Ramos (cell line): Measurements from ENCODE around the gene ERMAP.
"Not testable (repeated sequence)": the region's sequence is repeated elsewhere in the genome, so short reads cannot be mapped to it uniquely, and the experiment has no call there.

Experiments used
- in situ Hi-C: fragments of 300-500 bp; cut with MboI; formaldehyde crosslinking; loops from one replicate; pipeline ENCODE4 v1.14.3; 2022; ENCODE audit warnings: low sequenced_read_pairs; ENCODE audit not compliant: unreplicated experiment

ERMAP gene

DNA sequence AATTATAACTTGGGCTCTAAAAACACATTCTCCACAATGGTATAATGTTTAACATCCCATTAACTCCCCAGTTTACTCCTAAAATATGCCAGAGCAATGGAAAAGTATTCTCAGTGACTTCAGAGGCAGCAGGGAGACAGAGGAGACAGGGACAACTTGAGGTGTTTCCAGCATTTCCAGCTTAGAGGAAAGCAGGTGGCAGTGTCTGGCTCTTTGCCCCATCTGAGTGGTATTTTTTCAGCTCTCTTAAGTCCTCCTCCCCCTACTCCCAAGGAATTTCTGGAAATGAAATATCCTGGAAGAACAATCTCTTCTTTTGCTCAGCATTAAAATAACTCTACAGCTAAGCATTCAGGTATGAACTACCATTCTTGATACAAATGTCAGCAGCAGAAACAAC, 10.8 kb upstream of the ERMAP start:
- in situ Hi-C loops = no loop called here

DNA sequence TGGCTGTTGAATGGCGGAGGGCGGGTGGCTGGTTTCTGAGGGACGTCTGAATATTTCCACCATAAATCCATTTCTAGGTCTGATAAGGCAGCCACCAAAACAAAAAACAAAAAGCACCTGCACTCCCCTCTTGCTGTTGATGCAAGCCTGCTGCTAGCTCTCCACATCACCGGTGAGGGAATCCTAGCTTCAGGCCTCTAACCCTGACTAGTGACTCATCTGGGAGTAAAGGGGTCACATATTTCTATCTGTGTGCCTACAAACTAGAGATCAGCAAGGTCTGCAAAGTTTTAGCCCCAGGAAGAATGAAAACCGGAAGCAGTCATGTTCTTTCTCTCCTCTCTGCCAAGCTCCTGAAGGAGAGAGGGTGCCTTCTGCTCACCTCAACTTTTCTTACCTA, 10.3 kb upstream of the ERMAP start:
- in situ Hi-C loops = no loop called here

DNA sequence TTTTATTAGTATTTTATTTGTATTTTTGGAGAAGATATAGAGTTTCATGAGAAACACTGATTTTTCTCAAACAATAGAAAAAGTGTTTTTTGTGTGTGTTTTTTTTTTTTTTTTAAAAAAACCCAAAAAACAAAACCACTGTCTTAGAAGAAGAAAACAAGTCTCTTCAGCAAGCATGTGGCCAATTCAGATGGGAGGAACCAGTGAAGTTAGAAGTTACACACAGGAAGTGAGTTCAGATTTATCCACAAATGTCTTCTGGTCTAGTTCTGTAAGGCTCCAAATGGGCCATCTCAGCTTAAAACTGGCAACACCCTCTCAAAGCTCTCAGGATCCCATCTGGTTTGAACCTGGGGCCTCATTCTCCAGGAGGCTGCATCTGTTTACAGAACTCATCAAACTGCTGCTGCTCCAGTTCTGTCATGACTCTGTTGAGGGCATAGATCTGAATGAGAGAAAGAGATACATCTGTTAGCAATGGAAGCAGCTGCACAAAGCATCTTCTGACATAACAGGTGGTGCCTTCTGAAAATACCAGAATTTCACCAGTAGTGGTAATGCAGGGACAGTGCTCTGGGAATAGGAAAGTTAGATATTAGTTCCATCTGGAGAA, 9.8 kb upstream of the ERMAP start:
- in situ Hi-C loops = no loop called here

DNA sequence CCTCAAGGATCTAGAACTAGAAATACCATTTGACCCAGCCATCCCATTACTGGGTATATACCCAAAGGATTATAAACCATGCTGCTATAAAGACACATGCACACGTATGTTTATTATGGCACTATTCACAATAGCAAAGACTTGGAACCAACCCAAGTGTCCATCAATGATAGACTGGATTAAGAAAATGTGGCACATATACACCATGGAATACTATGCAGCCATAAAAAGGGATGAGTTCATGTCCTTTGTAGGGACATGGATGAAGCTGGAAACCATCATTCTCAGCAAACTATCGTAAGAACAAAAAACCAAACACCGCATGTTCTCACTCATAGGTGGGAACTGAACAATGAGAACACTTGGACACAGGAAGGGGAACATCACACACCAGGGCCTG, 2.1 kb upstream of the ERMAP start:
- in situ Hi-C loops = not testable (repeated sequence)

DNA sequence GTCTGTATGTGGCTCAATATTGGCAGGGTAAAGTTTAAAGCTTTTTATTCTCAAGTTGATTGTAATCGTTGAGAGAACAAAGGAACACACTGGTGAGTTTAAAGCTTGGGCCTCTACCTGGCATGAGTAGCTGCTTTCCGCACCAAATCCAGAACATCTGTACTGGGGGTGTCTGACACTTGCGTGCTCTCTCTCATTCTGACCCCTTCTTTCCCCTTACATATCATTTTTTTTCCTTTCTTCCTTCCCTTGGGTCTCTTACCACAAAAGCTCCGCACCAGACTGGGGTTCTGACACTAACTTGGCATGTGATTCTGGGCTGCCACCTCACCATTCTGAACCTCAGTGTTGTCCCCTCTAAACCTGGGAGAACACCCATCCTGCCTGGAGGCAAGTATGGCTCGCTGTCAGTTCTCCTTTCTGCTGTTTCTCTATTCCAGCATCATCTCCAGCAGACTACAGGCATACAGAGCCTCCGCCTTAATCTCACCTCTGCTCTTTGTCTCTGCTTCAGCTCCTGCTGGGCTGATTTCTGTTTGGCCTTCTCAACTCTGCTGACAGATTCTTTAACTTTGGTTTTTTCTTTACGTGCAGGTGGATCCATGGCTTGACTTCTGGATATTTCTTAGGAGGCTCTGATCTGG, 859 bp upstream of the ERMAP start:
- in situ Hi-C loops = no loop called here

DNA sequence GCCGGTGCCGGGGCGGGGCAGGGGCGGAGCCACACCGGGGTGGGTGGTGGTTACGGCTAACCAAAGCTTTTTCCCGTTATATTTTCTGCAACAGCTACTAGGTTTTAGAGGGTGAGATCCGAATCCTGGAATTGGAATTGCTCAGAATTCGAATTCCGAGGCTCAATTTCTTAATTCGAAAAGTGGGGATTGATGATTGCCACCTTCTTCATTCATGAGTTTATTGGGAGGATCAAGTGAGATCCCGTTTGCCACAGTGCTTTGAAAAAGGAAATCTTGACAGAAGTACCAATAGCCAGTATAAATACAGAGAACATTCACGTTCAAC, 482 bp downstream of the ERMAP start:
- in situ Hi-C loops = no loop called here

DNA sequence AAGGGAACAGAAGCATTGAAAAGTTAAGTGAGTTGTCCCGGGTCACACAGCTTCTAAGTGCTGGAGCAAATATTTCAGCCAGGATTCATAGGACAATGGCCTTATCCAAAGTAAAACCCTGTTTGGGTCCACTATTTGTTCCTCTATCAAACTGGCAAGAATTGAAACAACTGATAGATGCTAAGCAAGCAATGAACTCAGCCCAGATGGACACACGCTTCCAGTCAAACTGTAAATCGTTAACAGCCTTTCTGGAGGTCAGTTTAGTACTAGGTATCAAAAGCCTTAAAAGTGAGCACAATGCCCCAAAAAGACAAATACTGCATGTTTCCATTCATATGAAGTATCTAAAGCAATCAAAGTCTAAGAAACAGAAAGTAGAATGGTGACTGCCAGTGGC, 1.1 kb downstream of the ERMAP start:
- in situ Hi-C loops = no loop called here

DNA sequence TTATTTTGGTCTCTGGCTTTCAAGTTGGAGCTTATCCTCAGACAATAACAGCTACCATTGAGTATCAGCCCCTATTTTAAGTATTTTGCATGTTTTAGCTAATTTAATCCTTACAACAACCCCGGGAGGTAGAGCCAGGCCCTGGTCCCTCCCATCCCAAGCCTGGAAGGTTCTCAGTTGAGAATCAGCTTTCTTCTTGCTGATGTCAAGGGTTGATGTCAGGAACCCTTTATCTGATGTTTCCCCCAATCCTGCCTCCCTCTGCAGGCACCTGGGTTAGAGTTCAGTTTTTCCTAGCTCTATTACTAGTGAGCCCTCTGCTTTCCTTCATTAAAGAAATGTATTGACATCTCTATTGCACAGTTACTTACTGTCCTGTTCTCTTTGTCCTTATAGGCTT, 3.9 kb downstream of the ERMAP start:
- in situ Hi-C loops = no loop called here

DNA sequence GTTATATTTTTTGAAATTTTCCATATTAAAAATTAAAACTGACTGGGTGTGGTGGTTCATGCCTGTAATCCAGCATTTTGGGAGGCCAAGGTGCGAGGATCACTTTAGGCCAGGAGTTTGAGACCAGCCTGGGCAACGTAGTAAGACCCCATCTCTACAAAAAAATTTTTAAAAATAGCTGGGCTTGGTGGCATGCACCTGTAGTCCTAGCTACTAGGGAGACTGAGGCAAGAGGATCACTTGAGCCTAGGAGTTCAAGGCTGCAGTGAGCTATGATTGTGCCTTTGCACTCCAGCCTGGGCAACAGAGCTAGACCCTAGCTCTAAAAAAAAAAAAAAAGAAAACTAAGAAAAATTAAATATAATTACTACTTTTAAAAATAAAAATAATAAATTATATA, 4.8 kb downstream of the ERMAP start:
- in situ Hi-C loops = no loop called here

DNA sequence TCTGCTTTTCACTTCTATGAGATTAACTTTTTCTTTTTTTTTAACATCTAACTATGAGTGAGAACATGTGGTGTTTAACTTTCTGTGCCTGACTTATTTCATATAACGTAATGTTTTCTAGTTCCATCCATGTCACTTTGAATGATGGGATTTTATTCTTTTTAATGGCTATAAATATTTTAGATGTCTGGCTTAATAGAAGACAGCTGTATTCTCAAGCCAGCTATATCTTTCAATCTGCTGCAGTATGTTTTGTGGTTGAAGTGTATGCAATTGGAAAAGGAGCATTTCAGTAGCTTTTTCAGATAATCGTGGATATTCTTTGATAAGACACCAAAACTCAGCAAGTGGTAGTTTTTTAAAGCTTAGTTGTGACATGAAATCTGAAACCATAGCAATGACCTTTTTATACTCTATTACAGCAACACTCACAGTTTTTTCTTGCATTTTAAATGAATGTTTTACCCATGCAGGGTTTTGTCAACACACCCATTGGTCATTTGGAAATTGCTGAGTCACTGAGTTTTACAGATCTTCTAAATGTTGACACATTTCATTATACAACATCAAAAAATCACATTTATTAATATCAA, 6.0 kb downstream of the ERMAP start:
- in situ Hi-C loops = no loop called here

DNA sequence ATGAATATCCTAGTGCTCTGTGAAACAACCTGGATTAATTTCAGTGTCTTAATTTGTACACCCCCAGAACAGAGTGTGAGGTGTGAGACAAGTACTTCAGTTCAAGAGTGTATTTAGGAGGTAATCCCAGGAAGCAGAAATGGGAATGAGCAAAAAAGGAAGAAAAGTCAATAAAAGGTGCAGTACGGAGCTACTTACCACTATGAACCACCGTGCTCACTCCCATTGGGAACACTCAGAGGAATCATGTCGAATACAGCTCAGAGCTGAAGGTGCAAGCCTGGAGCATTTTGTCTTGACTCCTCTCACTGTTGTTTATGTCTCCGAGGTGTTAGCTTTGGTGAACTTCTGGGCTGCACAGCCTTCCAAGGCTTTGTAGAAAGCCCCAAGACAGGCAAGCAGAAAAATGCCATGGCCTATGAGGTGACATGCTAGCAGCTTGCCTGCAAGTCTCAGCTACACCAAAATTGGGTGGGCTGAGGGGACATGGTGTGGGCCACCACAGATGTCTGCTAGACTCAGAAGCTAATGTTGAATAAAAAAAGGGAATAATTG, 7.6 kb downstream of the ERMAP start:
- in situ Hi-C loops = no loop called here

DNA sequence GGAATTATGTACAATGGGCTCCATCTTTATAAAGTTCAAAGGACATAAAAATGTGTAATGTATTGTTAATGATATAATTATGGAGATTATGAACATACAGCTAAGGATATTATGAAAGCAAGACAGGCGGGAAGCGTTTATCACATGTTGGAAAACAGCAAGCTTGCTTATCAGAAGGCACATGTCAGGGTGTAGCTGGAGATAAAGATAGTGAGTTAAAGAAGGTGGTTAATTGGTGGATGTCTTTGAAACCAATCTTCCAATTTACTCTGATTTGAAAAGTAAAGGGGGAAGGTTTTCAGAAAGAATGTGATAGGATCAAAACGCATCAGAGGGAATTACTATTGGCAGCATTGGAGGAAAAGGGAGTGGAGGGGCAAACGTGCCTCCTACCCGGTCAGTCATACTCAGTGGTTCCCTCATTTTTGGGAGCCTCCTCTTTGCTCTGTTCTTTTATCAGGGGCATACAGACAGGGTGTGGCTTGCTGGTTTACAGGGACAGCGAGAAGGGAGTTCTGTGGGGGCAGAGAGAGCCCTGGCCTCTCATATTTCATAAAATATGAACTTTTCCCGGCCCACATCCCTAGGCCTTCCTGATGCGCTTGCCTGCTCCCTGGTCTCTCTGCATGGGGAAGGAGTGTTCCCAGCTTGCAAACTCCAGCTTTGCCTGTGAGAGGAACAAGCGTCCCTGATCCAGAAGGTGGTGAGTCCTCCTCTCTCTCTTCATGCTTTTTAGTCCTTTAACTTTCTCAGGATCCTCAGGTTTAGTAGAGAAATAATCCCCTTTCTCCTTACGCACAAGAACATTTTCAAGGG, 8.3 kb downstream of the ERMAP start:
- in situ Hi-C loops = no loop called here

DNA sequence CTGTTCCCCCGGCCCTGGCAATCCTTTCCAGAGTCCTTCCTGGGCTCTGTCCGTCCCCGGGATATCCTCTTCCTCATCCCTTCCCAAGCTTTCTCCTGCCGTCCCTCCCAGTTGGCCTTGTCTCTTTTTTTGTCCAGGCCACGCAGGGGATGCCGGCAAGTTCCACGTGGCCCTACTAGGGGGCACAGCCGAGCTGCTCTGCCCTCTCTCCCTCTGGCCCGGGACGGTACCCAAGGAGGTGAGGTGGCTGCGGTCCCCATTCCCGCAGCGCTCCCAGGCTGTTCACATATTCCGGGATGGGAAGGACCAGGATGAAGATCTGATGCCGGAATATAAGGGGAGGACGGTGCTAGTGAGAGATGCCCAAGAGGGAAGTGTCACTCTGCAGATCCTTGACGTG, 13.7 kb downstream of the ERMAP start:
- in situ Hi-C loops = no loop called here

DNA sequence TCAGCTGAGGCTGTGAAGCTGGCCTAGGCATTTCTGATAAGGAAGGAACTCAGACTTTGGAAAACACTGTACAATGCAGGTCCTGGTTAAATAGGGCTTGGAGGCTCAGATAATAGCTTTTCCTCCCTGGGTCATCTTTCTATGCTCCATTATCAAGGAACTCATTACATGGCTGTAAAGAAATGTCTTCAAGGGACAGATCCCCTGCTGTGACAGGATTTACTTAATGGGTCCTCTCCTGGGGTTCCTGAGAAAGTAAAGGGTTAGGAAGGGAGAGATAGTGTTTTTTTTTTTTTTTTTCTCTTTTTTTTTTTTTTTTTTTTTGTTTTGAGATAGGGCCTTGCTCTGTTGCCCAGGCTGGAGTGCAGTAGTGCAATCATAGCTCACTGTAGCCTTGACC, 14.4 kb downstream of the ERMAP start:
- in situ Hi-C loops = no loop called here

DNA sequence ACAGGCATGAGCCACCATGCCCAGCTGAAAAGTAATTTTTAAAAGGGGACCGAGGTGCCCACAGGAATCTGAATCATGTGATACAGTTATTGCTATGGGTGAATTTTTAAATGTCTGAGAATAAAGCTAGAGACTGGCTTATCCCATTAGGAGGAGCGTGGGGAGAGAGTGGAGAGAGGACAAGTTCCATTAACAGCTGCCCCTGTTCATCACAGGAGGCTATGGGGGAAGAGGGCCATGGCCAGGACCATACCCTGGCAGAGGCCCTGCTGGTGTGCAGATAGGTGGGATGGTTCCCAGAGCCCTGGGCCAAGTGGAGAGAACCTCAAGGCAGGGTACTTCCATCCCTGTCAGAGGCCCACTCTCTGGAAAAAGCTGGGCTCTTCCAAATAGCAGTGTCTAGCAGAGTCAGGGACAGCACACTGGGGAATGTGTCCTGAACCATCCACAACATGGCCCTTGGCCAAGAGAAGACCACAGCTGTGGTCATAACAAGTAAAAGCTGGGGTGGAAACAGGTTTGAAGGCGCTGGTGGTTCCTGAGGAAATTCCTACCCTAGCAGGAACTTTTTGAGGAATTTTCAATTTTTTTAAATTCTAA, 15.8 kb downstream of the ERMAP start:
- in situ Hi-C loops = no loop called here

DNA sequence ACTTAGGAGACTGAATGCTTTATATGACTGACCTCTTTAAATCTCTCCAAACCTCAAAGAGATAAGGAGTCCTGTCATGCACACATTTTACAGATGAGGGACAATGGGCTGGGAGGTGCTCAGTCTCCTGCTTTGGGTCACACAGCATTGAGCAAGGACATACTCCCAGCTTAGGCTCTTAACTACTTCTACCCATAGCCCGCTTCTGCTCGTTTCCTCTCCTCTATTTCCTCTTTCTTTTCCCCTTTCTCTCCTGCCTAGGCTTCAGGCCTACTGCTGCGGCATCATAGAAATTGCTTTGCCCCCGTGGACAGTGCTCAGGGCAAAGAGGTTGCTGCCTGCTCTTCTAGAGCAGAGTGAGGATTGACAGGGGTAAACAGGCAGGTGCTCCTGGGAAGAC, 17.1 kb downstream of the ERMAP start:
- in situ Hi-C loops = no loop called here

DNA sequence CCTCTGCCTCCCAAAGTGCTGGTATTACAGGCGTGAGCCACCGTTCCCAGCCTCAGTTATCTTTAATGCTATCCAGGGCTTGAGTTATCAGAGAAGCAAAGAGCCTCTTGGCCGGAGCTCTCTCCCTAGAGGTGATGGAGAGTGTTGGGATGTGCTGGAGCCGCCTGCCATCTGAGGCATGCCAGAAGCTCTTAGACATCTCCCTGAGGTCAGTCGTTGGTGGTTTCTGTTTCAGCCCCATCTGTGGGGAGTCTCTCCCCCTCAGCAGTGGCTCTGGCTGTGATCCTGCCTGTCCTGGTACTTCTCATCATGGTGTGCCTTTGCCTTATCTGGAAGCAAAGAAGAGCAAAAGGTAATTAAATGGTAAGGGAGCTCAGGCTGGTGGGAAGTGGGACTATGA, 17.9 kb downstream of the ERMAP start:
- in situ Hi-C loops = no loop called here

DNA sequence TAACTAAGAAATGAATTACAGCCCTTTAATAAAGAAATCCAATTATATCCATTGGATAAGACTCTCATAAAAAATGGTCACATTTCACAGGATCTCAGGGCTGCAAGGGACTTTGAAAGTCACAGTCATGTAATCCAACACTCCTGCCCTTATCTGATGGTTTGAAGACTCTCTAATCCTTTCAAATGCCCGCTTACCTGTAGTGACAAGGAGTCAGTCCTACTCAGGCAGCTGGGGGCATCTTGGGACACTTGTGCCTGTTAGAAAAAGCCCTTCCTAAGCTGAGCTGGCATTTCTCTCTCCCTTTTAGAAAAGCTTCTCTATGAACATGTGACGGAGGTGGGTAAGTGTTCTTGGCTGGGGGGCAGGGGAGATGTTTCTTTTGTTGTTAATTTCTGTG, 18.5 kb downstream of the ERMAP start:
- in situ Hi-C loops = no loop called here

DNA sequence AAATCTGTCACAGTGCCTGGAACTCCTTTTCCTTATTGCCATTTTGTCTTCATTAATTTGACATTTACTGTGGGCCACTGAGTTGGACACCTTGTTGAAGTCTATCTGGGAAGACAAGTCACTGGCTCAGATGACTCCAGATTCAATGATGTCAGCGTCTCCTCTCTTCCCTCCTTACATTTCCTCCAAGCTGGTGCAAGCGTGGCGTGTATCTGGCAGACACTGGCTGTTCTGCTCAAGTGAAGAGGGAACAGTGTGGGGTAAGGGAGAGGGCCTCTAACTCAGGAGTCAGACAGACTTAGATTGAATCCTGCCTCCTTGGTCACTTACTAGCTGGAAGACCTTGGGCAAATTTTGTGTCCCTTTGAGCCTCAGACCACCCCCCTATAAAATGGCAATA, 20.8 kb downstream of the ERMAP start:
- in situ Hi-C loops = no loop called here

DNA sequence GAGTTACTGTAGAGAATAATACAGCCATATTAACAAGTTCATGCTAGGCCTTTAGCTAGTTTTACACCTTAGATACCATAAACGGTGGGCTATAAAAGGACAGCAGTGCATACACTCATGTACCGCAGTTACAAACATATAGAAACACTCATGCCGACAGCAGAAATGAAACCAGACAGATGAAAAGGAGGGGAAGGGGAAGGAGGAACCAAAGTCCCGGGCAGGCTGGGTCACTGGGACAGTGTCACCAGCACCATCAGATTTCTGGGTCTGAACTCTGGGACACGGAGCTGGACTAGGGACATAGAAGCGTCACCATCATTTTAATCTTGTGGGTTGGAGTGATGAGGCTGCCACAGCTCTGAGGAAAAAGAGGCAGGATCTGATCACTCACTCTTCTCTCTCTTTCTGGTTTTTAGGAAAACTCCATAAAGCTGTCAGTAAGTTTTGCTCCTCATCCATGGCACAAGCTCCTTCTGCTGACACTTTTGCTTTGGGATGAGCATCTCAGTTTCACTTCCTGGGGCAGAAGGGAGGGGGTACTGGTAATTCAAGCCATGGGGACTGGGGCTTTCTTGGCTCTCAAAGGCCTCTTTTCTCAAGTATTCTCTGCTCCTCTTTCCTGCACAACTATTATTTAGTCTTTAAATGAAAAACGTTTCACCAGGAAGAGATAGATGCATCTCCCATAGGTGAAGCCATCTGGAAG, 21.7 kb downstream of the ERMAP start:
- in situ Hi-C loops = no loop called here
